Esophagus muscularis mucosa (tissue), 4 donors: ENCODE results near the gene PACSIN2.

ENCODE experiments used
- EP300 ChIP-seq: sonication (generic); formaldehyde crosslinking; IDR thresholded peaks from one replicate; pipeline ENCODE4 v1.6.1; 2017; ENCODE audit warnings: antibody characterized with exemption
- POLR2A ChIP-seq: fragments of 450-650 bp; IDR thresholded peaks from one replicate; pipeline ENCODE4 v1.6.1; 2017; ENCODE audit warnings: antibody characterized with exemption, moderate library complexity, mild to moderate bottlenecking, low read depth
- TF ChIP-seq, protein P1 (sequence below), 3 experiments: fragments of 200-600 bp in 2 of 3; fragments of 450-650 bp in 1 of 3; sonication (generic) in 2 of 3; IDR thresholded peaks; one replicate each; pipeline ENCODE4 v1.5.1; 2017 to 2019; ENCODE audit warnings: antibody characterized with exemption in 3 of 3, mild to moderate bottlenecking in 2 of 3, moderate library complexity in 1 of 3

DNA sequence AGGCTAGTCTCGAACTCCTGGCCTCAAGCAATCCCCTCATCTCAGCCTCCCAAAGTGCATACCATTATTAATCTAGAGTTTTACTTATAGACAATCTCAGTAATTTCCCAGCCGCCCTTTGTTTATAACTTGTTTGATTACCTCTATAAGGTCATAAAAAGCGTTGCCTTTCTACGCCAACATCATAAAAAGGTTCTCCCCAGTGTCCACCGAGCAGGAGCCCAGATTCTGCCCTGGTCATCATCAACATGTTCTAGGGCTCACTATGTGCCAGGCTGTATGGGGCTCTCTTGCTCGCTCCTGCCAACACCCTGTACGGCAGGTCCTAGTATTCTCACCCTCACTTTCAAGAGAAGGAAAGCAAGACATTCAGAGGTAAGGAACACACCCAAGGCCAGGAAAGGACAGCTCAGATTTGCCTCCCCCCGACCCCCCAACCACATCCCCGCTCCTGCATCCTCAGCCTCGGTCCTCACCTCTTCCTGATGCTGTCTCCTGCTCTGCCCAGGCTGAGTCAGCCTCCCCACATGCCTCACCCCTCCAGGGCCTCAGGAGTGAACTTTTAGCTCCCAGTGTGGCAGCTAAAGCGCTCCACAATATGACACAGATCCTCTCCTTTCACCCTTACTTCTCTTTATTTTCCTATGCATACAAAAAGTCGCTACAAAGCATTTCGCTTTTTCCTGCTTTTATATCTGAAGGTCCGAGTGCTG lies 172.1 kb downstream of the PACSIN2 start:
- TF ChIP-seq POLR2A (no peak), EP300 (no peak)
- TF ChIP-seq, protein P1, sequence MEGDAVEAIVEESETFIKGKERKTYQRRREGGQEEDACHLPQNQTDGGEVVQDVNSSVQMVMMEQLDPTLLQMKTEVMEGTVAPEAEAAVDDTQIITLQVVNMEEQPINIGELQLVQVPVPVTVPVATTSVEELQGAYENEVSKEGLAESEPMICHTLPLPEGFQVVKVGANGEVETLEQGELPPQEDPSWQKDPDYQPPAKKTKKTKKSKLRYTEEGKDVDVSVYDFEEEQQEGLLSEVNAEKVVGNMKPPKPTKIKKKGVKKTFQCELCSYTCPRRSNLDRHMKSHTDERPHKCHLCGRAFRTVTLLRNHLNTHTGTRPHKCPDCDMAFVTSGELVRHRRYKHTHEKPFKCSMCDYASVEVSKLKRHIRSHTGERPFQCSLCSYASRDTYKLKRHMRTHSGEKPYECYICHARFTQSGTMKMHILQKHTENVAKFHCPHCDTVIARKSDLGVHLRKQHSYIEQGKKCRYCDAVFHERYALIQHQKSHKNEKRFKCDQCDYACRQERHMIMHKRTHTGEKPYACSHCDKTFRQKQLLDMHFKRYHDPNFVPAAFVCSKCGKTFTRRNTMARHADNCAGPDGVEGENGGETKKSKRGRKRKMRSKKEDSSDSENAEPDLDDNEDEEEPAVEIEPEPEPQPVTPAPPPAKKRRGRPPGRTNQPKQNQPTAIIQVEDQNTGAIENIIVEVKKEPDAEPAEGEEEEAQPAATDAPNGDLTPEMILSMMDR (IDR thresholded peaks at IDR 0.05), result no peak
